Measurements from ENCODE around the gene PRTG. TPM values are rescaled to one million over a fixed set of nuclear protein-coding genes. Genes with fewer than 3 reads are reported as not detected.

Gene PRTG
- total and polyA plus RNA-seq, 2 donors (not counting 1 experiment from before 2014, with no cell fraction given): 2.1 to 4.0 TPM

DNA sequence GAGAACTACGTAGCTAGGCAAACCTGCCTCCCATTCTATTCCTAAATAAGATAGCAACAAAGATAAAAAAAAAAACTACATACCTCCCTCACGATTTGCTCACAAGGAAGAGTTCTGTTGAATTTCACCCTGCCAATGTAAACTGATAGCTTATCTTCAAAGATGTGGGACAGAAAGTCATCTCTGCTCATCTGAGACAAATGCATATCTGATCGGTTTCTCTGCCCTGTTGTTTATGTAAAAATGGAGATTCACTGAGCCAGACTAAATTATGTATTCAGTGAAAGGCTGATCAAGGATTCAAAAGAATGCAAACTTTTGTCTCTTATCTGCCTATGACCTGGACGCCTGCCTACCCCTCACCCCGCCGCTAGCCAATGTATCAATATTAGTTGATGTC lies 166.0 kb downstream of the PRTG start:
- Histone ChIP-seq H3K9ac (ENCODE audit: insufficient read depth, low read length) (no peak overlapping the region), H3K4me3 (replicated peaks in 1 of 4; ENCODE audit: control extremely low read depth in 1 of 4, insufficient read depth in 1 of 4, low read depth in 3 of 4, low read length in 4 of 4) (no peak overlapping the region), H3K27ac (ENCODE audit: insufficient read depth, low read length) (no peak overlapping the region), H3K79me2 (ENCODE audit: control insufficient read depth, insufficient read depth, low read length) (no peaks in the 10 kb centered on the region), H3K4me2 (ENCODE audit: extremely low read depth, insufficient read depth, low read length) (no peak overlapping the region), H3K36me3 (ENCODE audit: control insufficient read depth, insufficient read depth, low read length) (no peaks in the 10 kb centered on the region), H4K20me1 (ENCODE audit: control insufficient read depth, extremely low read depth, insufficient read depth, low read length) (no peaks in the 10 kb centered on the region), H3K4me1 (ENCODE audit: control insufficient read depth, extremely low read depth, insufficient read depth, low read length) (no peaks in the 10 kb centered on the region), H3K9me3 (ENCODE audit: control insufficient read depth, insufficient read depth, low read depth, low read length) (no peaks in the 10 kb centered on the region), H3K27me3 (ENCODE audit: control insufficient read depth, insufficient read depth, low read length) (no peaks in the 10 kb centered on the region), H2AFZ (ENCODE audit: low read length) (no peak overlapping the region)
- TF ChIP-seq EZH2 (IDR thresholded peaks at IDR 0.05; ENCODE audit: low read length, missing control alignments): no peak
- TF ChIP-seq, protein P1, sequence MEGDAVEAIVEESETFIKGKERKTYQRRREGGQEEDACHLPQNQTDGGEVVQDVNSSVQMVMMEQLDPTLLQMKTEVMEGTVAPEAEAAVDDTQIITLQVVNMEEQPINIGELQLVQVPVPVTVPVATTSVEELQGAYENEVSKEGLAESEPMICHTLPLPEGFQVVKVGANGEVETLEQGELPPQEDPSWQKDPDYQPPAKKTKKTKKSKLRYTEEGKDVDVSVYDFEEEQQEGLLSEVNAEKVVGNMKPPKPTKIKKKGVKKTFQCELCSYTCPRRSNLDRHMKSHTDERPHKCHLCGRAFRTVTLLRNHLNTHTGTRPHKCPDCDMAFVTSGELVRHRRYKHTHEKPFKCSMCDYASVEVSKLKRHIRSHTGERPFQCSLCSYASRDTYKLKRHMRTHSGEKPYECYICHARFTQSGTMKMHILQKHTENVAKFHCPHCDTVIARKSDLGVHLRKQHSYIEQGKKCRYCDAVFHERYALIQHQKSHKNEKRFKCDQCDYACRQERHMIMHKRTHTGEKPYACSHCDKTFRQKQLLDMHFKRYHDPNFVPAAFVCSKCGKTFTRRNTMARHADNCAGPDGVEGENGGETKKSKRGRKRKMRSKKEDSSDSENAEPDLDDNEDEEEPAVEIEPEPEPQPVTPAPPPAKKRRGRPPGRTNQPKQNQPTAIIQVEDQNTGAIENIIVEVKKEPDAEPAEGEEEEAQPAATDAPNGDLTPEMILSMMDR (conservative IDR thresholded peaks at IDR 0.05 in 1 of 2, IDR thresholded peaks at IDR 0.05 in 1 of 2; ENCODE audit: low read depth in 1 of 2, low read length in 2 of 2): no peak
- DNase-seq (ENCODE audit: low read depth in 2 of 2): no peak

DNA sequence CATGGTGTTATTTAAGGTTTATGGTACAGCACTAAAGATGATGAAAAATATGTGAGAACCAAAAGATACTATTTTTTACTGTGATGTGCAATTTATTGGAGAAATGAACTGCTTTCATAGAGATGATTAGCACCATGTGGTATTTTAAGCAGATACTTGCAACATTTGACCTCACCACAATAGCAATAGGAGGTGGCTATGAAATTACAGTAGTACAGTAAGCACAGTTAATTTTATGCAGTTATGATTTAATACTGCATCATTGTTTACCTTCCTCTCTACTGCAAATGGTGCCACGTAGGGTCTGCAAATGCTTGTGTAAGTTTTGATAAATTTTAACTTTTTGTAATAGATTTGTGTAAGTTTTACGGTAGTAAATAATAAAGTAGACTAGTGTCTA lies 168.9 kb downstream of the PRTG start:
- H3K4me3 ChIP-seq (replicated peaks in 1 of 4; ENCODE audit: control extremely low read depth in 1 of 4, insufficient read depth in 1 of 4, low read depth in 3 of 4, low read length in 4 of 4): no peak overlapping the region
- H3K4me2 ChIP-seq (ENCODE audit: extremely low read depth, insufficient read depth, low read length): no peak overlapping the region
- no peaks in the 10 kb centered on the region for H3K4me1 ChIP-seq (ENCODE audit: control insufficient read depth, extremely low read depth, insufficient read depth, low read length)
- H3K9ac ChIP-seq (ENCODE audit: insufficient read depth, low read length): no peak overlapping the region
- H3K36me3 ChIP-seq (ENCODE audit: control insufficient read depth, insufficient read depth, low read length): no peaks in the 10 kb centered on the region
- H3K27ac ChIP-seq (ENCODE audit: insufficient read depth, low read length): no peak overlapping the region
- H2AFZ ChIP-seq (ENCODE audit: low read length): no peak overlapping the region
- H3K27me3 ChIP-seq (ENCODE audit: control insufficient read depth, insufficient read depth, low read length): no peaks in the 10 kb centered on the region
- H3K9me3 ChIP-seq (ENCODE audit: control insufficient read depth, insufficient read depth, low read depth, low read length): no peaks in the 10 kb centered on the region
- H3K79me2 ChIP-seq (ENCODE audit: control insufficient read depth, insufficient read depth, low read length): no peaks in the 10 kb centered on the region
- DNase-seq (ENCODE audit: low read depth in 2 of 2): no peak
- TF ChIP-seq EZH2 (IDR thresholded peaks at IDR 0.05; ENCODE audit: low read length, missing control alignments): no peak
- TF ChIP-seq, protein P1 (conservative IDR thresholded peaks at IDR 0.05 in 1 of 2, IDR thresholded peaks at IDR 0.05 in 1 of 2; ENCODE audit: low read depth in 1 of 2, low read length in 2 of 2): no peak
- H4K20me1 ChIP-seq (ENCODE audit: control insufficient read depth, extremely low read depth, insufficient read depth, low read length): no peaks in the 10 kb centered on the region

GRCh38 chr15:55573224-55573623 lies 169.7 kb downstream of the PRTG start:
- no peak overlapping the region for H3K9ac ChIP-seq (ENCODE audit: insufficient read depth, low read length)
- H3K79me2 ChIP-seq (ENCODE audit: control insufficient read depth, insufficient read depth, low read length): no peaks in the 10 kb centered on the region
- no peak for DNase-seq (ENCODE audit: low read depth in 2 of 2)
- H3K27me3 ChIP-seq (ENCODE audit: control insufficient read depth, insufficient read depth, low read length): no peaks in the 10 kb centered on the region
- TF ChIP-seq, protein P1 (conservative IDR thresholded peaks at IDR 0.05 in 1 of 2, IDR thresholded peaks at IDR 0.05 in 1 of 2; ENCODE audit: low read depth in 1 of 2, low read length in 2 of 2): no peak
- TF ChIP-seq EZH2 (IDR thresholded peaks at IDR 0.05; ENCODE audit: low read length, missing control alignments): no peak
- no peak overlapping the region for H3K4me3 ChIP-seq (replicated peaks in 1 of 4; ENCODE audit: control extremely low read depth in 1 of 4, insufficient read depth in 1 of 4, low read depth in 3 of 4, low read length in 4 of 4)
- H4K20me1 ChIP-seq (ENCODE audit: control insufficient read depth, extremely low read depth, insufficient read depth, low read length): no peaks in the 10 kb centered on the region
- H3K4me2 ChIP-seq (ENCODE audit: extremely low read depth, insufficient read depth, low read length): no peak overlapping the region
- no peaks in the 10 kb centered on the region for H3K9me3 ChIP-seq (ENCODE audit: control insufficient read depth, insufficient read depth, low read depth, low read length)
- H3K4me1 ChIP-seq (ENCODE audit: control insufficient read depth, extremely low read depth, insufficient read depth, low read length): no peaks in the 10 kb centered on the region
- no peak overlapping the region for H3K27ac ChIP-seq (ENCODE audit: insufficient read depth, low read length)
- no peak overlapping the region for H2AFZ ChIP-seq (ENCODE audit: low read length)
- H3K36me3 ChIP-seq (ENCODE audit: control insufficient read depth, insufficient read depth, low read length): no peaks in the 10 kb centered on the region

Data from fibroblast of lung (primary cell).